Neural progenitor cell (in vitro differentiated cells): ENCODE measurements around the gene KAZN.
"Not testable (repeated sequence)": the region's sequence is repeated elsewhere in the genome, so short reads cannot be mapped to it uniquely, and the experiment has no call there.

Experiments
- EZH2 ChIP-seq: fragments of 200-600 bp; sonication (generic); IDR thresholded peaks from 2 replicates; pipeline ENCODE4 v1.6.1; 2017; ENCODE audit warnings: antibody characterized with exemption, mild to moderate bottlenecking, moderate library complexity
- EZH2phosphoT487 ChIP-seq: fragments of 200-600 bp; sonication (generic); IDR thresholded peaks from 2 replicates; pipeline ENCODE4 v1.6.1; 2017; ENCODE audit warnings: antibody characterized with exemption
- TF ChIP-seq, protein P1 (sequence below): fragments of 200-600 bp; sonication (generic); IDR thresholded peaks from 2 replicates; pipeline ENCODE4 v1.5.1; 2017; ENCODE audit warnings: antibody characterized with exemption, mild to moderate bottlenecking

DNA sequence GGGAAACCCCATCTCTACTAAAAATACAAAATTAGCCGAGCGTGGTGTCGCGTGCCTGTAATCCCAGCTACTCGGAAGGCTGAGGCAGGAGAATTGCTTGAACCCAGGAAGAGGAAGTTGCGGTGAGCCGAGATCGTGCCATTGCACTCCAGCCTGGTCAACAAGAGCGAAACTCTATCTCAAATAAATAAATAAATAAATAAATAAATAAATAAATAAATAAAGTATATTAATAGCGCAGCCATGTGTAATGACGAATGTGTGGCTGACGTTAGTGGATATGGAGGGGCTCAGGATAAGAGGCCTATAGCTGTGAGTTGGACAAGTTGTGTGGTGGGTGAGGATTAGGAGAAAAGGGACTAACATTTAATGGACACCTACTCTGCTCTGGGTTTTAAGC lies 18.2 kb upstream of the KAZN start:
- TF ChIP-seq, protein P1, sequence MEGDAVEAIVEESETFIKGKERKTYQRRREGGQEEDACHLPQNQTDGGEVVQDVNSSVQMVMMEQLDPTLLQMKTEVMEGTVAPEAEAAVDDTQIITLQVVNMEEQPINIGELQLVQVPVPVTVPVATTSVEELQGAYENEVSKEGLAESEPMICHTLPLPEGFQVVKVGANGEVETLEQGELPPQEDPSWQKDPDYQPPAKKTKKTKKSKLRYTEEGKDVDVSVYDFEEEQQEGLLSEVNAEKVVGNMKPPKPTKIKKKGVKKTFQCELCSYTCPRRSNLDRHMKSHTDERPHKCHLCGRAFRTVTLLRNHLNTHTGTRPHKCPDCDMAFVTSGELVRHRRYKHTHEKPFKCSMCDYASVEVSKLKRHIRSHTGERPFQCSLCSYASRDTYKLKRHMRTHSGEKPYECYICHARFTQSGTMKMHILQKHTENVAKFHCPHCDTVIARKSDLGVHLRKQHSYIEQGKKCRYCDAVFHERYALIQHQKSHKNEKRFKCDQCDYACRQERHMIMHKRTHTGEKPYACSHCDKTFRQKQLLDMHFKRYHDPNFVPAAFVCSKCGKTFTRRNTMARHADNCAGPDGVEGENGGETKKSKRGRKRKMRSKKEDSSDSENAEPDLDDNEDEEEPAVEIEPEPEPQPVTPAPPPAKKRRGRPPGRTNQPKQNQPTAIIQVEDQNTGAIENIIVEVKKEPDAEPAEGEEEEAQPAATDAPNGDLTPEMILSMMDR, result not testable (repeated sequence)
- not testable (repeated sequence) for TF ChIP-seq EZH2phosphoT487, EZH2
